Astrocyte (in vitro differentiated cells and primary cell): ENCODE measurements around the gene CINP.

Source experiments
- EZH2 ChIP-seq: IDR thresholded peaks from 2 replicates; pipeline ENCODE4 v1.6.1; 2012; ENCODE audit warnings: mild to moderate bottlenecking, low read length, inconsistent platforms; ENCODE audit not compliant: insufficient read depth
- TF ChIP-seq, protein P1 (sequence below): IDR thresholded peaks from 2 replicates; pipeline ENCODE4 v1.5.1; 2011; ENCODE audit warnings: low read depth, mild to moderate bottlenecking, inconsistent platforms, low read length, moderate library complexity; ENCODE audit not compliant: insufficient read depth

DNA sequence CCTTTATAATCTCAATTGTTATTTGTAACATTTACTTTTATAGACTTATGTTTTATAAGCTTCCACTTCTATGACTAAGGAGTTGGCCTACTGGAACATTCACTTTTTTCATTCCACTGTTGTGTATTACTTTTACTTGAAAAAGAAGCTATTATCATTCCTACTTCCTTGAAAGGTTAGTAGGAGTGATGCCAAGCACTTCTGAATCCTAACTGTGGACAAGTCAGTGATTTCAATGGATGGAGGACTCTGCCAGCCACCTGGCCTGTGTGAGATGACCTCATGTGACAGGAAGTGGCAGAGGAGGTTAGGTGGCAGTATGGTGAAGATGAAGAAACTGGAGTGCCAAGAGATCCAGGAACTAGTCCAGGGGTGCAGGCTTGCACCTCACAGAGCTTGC, 46.0 kb upstream of the CINP start:
- TF ChIP-seq EZH2: no peak
- TF ChIP-seq, protein P1, sequence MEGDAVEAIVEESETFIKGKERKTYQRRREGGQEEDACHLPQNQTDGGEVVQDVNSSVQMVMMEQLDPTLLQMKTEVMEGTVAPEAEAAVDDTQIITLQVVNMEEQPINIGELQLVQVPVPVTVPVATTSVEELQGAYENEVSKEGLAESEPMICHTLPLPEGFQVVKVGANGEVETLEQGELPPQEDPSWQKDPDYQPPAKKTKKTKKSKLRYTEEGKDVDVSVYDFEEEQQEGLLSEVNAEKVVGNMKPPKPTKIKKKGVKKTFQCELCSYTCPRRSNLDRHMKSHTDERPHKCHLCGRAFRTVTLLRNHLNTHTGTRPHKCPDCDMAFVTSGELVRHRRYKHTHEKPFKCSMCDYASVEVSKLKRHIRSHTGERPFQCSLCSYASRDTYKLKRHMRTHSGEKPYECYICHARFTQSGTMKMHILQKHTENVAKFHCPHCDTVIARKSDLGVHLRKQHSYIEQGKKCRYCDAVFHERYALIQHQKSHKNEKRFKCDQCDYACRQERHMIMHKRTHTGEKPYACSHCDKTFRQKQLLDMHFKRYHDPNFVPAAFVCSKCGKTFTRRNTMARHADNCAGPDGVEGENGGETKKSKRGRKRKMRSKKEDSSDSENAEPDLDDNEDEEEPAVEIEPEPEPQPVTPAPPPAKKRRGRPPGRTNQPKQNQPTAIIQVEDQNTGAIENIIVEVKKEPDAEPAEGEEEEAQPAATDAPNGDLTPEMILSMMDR: no peak
